ENCODE data around the gene SIDT2. TPM values are rescaled to one million over a fixed set of nuclear protein-coding genes. Genes with fewer than 3 reads are reported as not detected.

Gene SIDT2
- total RNA-seq, 1 donor from 2014 or later: 23.6 TPM

GRCh38 chr11:117232911-117233409 lies 54.4 kb downstream of the SIDT2 start:
- H3K4me1 Mint-ChIP-seq (ENCODE audit: low read depth, unreplicated experiment): peaks cover 20% of the 10 kb centered on the region
- TF ChIP-seq CTCF (IDR thresholded peaks at IDR 0.05; ENCODE audit: partially characterized antibody, unreplicated experiment): no peak
- H3K27me3 Mint-ChIP-seq (ENCODE audit: unreplicated experiment): peaks cover 6% of the 10 kb centered on the region
- H3K36me3 Mint-ChIP-seq (ENCODE audit: unreplicated experiment): no peaks in the 10 kb centered on the region
- peak overlapping the region; percentile 80 for H3K27ac Mint-ChIP-seq (ENCODE audit: unreplicated experiment)
- DNase-seq: peak; percentile 51
- peak overlapping the region; percentile 86 for H3K4me3 Mint-ChIP-seq (ENCODE audit: unreplicated experiment)
- H3K9me3 Mint-ChIP-seq (ENCODE audit: unreplicated experiment): peaks cover 7% of the 10 kb centered on the region

DNA sequence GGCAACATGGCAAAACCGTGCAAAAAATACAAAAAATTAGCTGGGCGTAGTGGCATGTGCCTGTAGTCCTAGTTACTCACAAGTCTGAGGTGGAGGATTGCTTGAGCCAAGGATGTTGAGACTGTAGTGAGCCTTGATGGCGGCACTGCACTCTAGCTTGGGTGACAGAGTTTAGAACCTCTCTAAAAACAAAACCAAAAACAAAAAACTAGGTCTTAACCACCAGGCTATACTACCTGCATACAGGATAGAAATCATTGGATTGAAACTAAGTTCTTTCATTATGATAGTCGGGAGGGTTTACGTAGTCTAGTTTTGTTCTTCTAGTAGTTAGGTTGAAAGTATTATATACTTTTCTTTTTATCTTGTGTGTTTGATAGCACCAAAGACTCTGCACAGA lies 59.7 kb downstream of the SIDT2 start:
- Mint-ChIP-seq H3K4me3 (ENCODE audit: unreplicated experiment) (no peak overlapping the region), H3K9me3 (ENCODE audit: unreplicated experiment) (peaks cover 2% of the 10 kb centered on the region), H3K4me1 (ENCODE audit: low read depth, unreplicated experiment) (peaks cover 10% of the 10 kb centered on the region), H3K27ac (ENCODE audit: unreplicated experiment) (no peak overlapping the region), H3K36me3 (ENCODE audit: unreplicated experiment) (no peaks in the 10 kb centered on the region), H3K27me3 (ENCODE audit: unreplicated experiment) (peaks cover 2% of the 10 kb centered on the region)
- DNase-seq: no peak
- no peak for TF ChIP-seq CTCF (IDR thresholded peaks at IDR 0.05; ENCODE audit: partially characterized antibody, unreplicated experiment)

DNA sequence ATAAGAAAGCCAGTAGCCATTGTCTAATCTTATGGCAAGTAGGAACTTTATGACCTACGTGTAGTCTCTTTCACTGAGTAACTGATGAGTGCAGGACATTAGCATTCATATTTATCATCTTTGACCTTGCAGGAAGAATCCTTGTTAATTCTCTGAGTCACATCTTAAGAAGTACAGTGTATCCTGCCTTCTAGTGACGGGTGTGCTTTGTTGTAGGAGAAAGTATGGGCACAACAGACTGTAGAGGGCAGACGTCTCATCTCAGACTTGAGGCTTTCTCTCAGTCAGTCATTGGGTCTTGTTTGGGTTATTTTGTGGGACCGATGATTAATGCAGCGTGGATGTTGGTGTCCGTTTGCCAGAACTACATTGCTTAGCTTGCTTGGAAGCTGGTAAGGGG lies 60.8 kb downstream of the SIDT2 start:
- no peak for DNase-seq
- no peak for TF ChIP-seq CTCF (IDR thresholded peaks at IDR 0.05; ENCODE audit: partially characterized antibody, unreplicated experiment)
- Mint-ChIP-seq H3K27me3 (ENCODE audit: unreplicated experiment) (no peaks in the 10 kb centered on the region), H3K4me1 (ENCODE audit: low read depth, unreplicated experiment) (peaks cover under 1% of the 10 kb centered on the region), H3K27ac (ENCODE audit: unreplicated experiment) (no peak overlapping the region), H3K4me3 (ENCODE audit: unreplicated experiment) (peak overlapping the region; percentile 7), H3K36me3 (ENCODE audit: unreplicated experiment) (no peaks in the 10 kb centered on the region), H3K9me3 (ENCODE audit: unreplicated experiment) (no peaks in the 10 kb centered on the region)

Other genes with a start within 250 kb of the SIDT2 start
- gene SIK3, start 80.3 kb upstream of the SIDT2 start, total RNA-seq (ENCODE audit: unreplicated experiment): 22.2 TPM
- gene PAFAH1B2, start 34.5 kb upstream of the SIDT2 start, total RNA-seq (ENCODE audit: unreplicated experiment): 161 TPM
- gene TAGLN, start 20.6 kb downstream of the SIDT2 start, total RNA-seq (ENCODE audit: unreplicated experiment): 6.1 TPM
- gene PCSK7, start 53.3 kb downstream of the SIDT2 start, total RNA-seq (ENCODE audit: unreplicated experiment): 109 TPM
- gene RNF214, start 53.9 kb downstream of the SIDT2 start, total RNA-seq (ENCODE audit: unreplicated experiment): 43.0 TPM
- gene BACE1-AS, start 112.6 kb downstream of the SIDT2 start, total RNA-seq (ENCODE audit: unreplicated experiment): 18.1 TPM
- gene BACE1, start 137.5 kb downstream of the SIDT2 start, total RNA-seq (ENCODE audit: unreplicated experiment): 47.4 TPM
- gene CEP164, start 149.1 kb downstream of the SIDT2 start, total RNA-seq (ENCODE audit: unreplicated experiment): 27.1 TPM